Ovary (tissue), 3 donors: Measurements from ENCODE around the gene FBXW8.

Experiments used
- CTCF ChIP-seq, 3 donors: fragments of 450-650 bp in 2 of 3; fragments of 200-600 bp in 1 of 3; IDR thresholded peaks; one replicate each; pipeline versions ENCODE4 v1.5.1 to v1.8.0; 2016 to 2022; ENCODE audit warnings: antibody characterized with exemption in 3 of 3, mild to moderate bottlenecking in 1 of 3
- POLR2A ChIP-seq: fragments of 450-650 bp; IDR thresholded peaks from one replicate; pipeline ENCODE4 v1.6.1; 2017; ENCODE audit warnings: antibody characterized with exemption, mild to moderate bottlenecking, moderate library complexity
- donor health status: DM: no; HTN: no; CAD: no.

GRCh38 chr12:117045160-117046010 is 134.6 kb downstream of the FBXW8 start:
- TF ChIP-seq CTCF (IDR thresholded peaks at IDR 0.05) (no peak), POLR2A (no peak)
